Activated effector memory CD4-positive, alpha-beta T cell treated with Interleukin-2 at 50 U/mL for 16 hours (primary cell): ENCODE measurements around the gene BBS9.

Experiments used
- DNase-seq: peaks from one replicate; pipeline ENCODE4 v3.0.0-alpha.2; 2020

The BBS9 gene

DNA sequence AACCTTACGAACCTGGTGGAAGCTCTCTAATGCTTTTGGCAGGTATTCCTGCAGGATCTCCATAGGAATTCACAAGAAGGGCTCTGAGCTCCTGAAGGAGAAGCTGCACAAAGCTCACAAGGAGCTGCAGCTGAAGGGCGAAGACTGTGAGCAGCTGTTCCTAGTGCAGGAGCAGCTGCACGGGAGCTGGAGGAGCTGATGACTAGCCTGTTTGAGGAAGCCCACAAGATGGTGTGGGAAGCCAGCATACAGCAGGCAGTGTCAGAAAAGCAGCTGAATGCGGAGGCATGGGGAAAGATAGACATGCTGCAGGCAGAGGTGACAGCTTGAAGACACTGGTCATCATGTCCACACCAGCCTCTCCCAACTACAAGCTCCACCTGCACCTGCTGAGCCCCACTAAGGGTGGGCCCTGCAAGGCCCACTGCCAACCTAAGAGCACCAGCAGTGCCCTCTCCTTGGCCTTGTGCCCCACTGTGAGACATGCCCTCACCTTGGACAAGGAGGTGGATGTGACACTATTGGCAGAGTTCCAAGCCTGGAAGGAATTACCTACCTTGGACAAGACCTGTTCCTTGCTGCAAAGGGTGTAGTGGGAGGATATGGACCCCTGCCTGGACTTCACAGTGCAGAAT is 250.6 kb downstream of the BBS9 start:
- DNase-seq, result no peak

- no peak for DNase-seq
Observed at GRCh38 chr7:33388332-33388731, 259.0 kb downstream of the BBS9 start.

DNA sequence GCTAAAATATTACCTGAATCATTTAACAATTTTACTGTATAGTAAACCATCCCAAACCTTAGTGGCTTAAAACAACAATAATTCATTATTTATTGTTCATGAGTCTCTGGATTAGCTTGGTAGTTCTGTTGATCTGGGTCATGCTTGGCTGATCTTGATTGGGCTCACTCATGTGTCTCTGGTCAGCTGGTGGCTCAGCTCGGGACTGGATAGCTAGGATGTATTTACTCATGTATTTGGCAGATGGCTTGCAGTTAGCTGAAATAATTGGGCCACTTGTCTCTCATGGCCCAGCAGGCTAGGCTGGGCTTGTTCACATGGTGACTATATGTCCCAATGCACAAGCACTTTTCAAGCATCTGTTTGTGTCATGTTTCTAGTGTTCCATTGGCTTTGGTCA is 262.8 kb downstream of the BBS9 start:
- no peak for DNase-seq

GRCh38 chr7:33393770-33394169 is 264.4 kb downstream of the BBS9 start:
- no peak for DNase-seq

- DNase-seq, result no peak
Observed at GRCh38 chr7:33395340-33395739, 266.0 kb downstream of the BBS9 start.

DNA sequence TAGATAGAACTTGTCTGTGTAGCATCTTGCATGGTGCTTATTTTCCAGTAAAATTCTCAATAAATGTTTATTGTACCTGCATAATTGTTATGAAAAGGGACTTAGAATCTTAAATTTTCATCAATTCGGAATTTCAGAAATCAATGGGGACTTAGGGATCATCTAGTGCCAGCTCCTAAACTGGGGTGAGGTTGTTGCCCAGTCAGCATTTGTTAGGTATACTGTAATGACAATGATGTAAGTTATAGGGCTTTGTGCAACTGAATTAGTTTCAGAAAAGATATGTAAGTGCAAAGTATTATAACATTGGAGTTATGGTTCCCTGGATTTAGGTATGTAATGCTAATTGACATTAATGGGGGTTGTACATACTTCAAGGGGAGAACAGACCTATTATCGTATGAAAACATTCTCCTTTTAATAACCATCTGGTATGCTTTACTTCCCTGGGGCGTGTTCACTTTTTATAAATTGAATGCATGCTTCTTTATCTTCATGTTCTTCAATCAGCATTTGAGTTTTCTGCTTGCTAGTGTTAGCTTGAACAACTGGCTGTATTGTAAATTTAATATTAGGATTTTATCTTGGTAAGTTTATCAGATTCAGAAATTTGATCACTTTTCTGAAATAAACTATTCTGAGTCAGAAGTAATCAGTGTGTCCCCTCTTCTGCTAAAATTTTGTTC is 270.3 kb downstream of the BBS9 start:
- no peak for DNase-seq

- no peak for DNase-seq
Observed at GRCh38 chr7:33400214-33400538, 270.8 kb downstream of the BBS9 start.

GRCh38 chr7:33410266-33410665 is 280.9 kb downstream of the BBS9 start:
- DNase-seq, result no peak

- DNase-seq, result no peak
Observed at GRCh38 chr7:33411020-33411419, 281.7 kb downstream of the BBS9 start.

DNA sequence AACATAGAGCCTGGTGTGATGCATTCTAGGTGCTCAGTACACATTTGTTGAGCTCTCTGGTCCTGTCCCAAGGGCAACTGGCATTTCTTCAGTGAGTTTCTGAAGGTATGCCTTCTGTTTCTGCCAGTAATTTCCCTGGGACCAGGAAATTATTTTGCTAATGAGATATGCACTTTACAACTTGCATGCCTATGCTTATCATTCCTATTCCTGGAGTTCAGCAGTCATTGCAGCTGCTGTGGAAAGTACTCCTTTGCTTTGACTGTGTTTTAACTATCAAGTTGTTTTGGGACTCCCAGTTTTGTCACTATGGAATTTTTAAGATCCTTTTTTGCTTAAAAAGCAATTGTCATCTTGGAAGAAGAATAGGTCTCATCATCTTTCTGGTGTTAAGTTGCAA is 283.0 kb downstream of the BBS9 start:
- no peak for DNase-seq

- no peak for DNase-seq
Observed at GRCh38 chr7:33418251-33418701, 288.9 kb downstream of the BBS9 start.

DNA sequence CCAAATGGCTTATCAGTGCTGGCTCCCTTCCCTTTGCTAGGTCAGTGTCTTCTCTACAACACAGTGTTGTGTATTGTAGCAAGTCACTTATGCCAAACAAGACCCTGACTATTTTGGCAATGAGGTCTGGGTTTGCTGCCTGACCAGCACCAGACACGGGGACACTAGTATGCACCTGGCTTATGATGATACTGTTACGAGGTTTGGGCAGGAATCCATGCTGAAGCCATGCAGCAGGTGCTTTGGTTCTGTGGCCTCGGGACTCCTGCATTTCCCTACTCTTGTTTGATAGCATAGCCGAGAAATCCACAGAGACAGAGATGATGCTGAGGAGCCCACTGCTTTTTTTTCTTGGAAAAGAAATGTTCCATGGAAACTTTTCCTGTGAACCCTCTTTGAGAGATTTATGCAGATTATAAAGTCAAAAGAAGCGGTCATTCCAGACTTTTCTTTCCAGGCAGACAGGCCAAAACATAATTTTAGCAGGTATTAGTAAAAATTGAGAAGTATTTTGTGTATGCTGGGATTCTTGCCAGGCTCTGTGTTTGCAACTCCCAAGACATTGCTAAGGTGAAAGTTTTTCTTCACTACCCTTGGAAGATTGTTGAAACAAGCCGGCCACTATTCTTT is 291.1 kb downstream of the BBS9 start:
- no peak for DNase-seq

GRCh38 chr7:33421429-33421828 is 292.1 kb downstream of the BBS9 start:
- DNase-seq, result no peak

DNA sequence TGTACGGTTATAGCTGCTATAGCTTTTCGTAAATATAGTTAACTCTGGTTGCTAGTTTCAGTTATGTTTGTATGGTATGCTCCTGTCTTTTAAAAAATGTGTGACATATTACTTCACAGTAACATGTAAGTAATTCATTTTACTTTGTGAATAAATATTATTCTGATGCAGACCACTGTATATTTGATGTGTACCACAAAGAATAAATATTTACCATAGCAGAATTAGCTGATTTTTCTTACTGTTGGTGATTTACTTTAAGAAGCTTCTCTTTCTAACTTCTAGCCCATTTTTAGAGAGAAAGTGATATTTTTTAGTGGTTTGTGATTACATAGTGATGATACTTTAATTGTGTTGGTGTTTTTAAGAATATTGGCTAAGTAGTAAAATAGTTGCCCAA is 292.8 kb downstream of the BBS9 start:
- no peak for DNase-seq

DNA sequence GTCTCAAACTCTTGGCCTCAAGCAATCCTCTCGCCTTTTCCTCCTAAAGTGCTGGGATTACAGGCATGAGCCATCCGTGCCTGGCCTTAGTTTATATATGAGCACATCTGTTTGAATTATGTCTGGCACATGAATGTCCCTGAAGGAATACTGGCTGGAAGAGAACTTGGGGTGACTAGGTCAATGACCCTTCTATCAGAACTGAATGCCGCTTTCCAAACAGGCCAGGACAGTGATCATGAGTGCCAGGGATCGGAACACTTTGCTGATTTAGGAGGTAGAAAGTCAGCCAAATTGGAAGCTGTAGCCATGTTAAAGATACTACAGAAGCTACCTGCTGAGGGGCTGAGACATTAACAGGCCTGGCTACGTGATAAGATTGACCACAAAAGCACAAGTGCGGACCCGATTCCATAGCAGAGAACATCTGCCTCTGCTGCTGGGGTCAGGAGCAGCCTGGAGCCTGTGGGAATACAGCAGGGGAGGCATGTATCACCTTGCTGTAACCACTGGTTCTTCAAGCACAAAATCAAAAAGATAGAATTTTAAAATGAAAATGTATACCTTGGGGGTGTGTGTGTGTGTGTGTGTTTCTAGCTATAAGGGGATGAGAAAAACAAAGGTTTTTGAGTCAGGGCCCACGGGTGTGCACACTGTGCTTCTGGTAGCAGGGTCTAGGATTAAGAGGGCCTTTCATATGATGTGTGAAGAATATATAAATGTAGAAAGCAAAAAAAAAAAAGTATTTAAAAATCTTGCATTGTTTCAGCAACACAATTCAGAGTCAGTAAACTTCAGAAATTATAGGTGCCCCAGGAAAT is 293.7 kb downstream of the BBS9 start:
- DNase-seq, result no peak

DNA sequence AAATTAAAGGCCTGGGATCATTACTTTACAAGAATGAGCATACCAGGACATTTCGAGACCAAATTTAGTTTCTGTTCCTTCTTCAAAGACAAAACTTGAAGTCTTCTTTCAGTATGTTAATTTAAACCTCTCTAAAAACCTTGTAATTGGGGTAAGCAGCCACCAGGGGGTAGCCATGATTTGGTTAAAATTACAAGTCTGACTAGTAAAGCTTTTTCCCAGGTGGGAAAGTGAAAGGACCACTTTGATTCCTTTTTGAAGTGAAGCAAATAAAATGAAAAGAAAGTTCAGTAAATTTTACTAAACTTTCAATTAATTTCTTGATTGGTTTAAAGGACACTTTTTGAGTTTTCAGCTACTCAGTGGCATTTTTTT is 294.3 kb downstream of the BBS9 start:
- DNase-seq, result no peak

DNA sequence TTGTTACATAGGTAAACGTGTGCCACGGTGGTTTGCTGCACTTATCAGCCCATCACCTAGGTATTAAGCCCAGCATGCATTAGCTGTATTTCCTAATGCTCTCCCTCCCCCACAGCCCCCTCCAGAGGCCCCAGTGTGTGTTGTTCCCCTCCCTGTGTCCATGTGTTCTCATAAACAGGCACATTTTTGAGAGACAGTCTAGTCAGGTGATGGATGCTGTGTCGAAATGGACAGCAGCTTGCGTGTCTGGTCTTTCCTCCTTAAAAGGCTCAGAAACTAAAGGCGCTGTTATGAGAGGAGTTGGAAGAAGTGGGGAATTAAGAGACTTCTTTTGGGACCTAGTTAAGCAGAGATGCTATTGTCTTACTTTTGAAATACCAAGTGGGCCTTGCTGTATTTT is 296.0 kb downstream of the BBS9 start:
- no peak for DNase-seq

- no peak for DNase-seq
Observed at GRCh38 chr7:33425929-33426678, 296.7 kb downstream of the BBS9 start.

GRCh38 chr7:33428415-33428814 is 299.1 kb downstream of the BBS9 start:
- DNase-seq, result no peak

- no peak for DNase-seq
Observed at GRCh38 chr7:33431543-33431942, 302.2 kb downstream of the BBS9 start.

- DNase-seq, result no peak
Observed at GRCh38 chr7:33432821-33433220, 303.5 kb downstream of the BBS9 start.

- no peak for DNase-seq
Observed at GRCh38 chr7:33433357-33433756, 304.0 kb downstream of the BBS9 start.

DNA sequence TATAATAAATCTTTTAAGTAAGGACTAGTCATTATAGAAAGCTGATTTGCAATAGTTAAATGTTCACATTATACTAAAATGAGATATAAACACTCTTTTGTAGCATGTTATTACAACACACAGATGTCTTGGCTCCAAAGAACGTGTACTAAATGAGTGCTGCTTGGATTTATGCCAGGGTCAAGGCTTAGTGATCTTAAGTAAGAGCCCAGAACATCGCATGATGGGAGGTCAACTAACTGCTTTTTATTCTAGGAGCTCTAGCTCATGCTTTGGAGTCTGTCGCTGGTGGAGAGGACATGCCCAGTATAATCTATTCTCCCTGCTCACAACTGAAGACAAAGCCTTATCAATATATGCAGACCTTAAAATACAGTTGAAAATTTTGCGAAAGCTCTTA is 315.1 kb downstream of the BBS9 start:
- DNase-seq, result no peak
